Erythroblast (primary cell): Measurements from ENCODE around the gene FOXD1.

Experiments
- DNase-seq, 2 experiments: peaks; one replicate each; lab custom pipeline; 2025; lab: John Stamatoyannopoulos, UW
- GATA1 ChIP-seq: IDR thresholded peaks from 2 replicates; pipeline ENCODE4 v1.6.1; 2011; ENCODE audit warnings: low read depth, mild to moderate bottlenecking, control low read depth, low read length, moderate library complexity
- POLR2A ChIP-seq: IDR thresholded peaks from 2 replicates; pipeline ENCODE4 v1.6.1; 2011; ENCODE audit warnings: mild to moderate bottlenecking, low read length

The FOXD1 gene

GRCh38 chr5:73441378-73441777, 7.2 kb downstream of the FOXD1 start:
- TF ChIP-seq POLR2A (no peak), GATA1 (no peak)
- DNase-seq: no peak

- DNase-seq: no peak
- TF ChIP-seq POLR2A (no peak), GATA1 (no peak)
Observed at GRCh38 chr5:73440262-73440661, 8.3 kb downstream of the FOXD1 start.

GRCh38 chr5:73438645-73439470, 9.7 kb downstream of the FOXD1 start:
- no peak for DNase-seq
- TF ChIP-seq POLR2A (no peak), GATA1 (no peak)

DNA sequence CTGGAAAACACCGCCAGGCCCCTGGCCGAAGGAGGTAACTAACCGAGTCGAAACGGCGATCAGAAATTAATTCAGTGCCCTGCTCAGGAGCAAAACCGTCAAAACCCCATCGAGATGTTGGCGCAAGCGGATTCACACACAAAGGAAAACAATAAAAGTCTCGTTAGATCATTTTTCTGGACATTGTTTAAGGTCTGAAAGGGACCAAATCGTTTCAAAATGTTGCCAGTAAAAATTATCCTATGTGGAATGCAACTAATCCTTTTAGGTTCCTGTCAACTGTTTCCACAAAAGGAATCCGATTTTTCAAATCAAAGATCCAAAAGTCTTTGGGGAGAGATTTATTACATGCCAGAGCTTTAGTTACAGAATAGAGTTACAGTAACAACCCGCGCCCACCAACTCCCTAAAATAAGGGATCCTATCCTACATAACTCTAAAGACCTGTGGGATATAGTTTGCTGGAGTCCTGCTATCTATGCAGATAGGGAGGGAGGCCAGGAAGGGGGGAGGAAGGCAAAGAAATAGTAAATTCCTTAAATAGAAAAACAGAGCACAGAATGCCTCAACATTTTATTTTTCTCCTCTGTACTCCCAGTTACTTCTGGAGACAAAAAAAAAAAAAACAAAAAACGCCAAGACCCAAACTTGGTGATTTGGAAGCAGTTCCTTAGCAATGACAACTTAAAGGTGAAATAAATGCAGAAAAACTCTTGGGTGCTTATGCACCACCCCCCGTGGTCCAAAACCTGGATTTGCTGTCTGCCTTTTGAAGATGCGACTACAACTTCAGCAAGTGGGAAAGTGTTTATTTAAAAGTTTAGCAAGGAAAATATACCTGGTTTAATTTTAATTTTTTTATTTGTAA, 10.6 kb downstream of the FOXD1 start:
- DNase-seq: no peak
- TF ChIP-seq POLR2A (no peak), GATA1 (no peak)

DNA sequence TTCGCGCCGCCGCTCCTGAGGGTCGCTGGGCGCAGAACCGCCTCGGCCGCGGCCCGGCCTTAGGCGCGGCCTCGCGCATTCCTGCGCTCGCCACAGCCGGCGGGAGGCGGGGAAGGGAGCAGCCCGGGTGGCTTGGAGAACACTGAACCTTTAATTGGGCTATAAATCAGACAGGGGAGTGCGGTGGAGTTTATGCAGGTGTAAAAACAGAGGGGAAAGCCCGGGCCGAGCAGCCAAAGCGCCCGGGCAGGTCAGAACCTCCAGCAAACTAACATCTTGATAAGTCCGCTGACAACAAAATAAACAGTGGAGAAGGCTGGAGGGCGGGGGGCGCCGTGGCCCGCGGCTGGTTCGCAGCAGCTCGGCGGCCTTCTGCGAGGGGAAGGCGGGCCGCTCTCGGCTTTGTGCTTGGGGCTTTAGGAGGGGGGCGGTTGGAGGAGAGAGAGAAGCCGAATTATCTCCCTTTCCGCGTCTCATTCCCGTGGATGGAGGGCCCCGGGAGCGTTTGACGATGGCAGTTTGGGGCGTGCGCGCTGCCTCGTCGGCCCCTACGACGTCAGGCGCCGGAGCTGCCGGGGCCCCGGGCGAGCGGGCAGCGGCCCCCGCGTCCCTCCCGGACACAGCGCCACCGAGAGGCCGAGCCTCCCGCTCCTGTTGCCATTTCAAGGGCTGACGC, 11.3 kb downstream of the FOXD1 start:
- DNase-seq: peak; percentile 35 to 40
- TF ChIP-seq GATA1 (no peak), POLR2A (no peak)

GRCh38 chr5:73436535-73437100, 12.0 kb downstream of the FOXD1 start:
- DNase-seq: no peak
- TF ChIP-seq GATA1 (no peak), POLR2A (no peak)

GRCh38 chr5:73435759-73436534, 12.6 kb downstream of the FOXD1 start:
- DNase-seq: no peak
- no peak for TF ChIP-seq GATA1
- no peak for TF ChIP-seq POLR2A

GRCh38 chr5:73434907-73435306, 13.7 kb downstream of the FOXD1 start:
- no peak for DNase-seq
- TF ChIP-seq GATA1 (no peak), POLR2A (no peak)

- DNase-seq: no peak
- TF ChIP-seq POLR2A (no peak), GATA1 (no peak)
Observed at GRCh38 chr5:73434461-73434860, 14.1 kb downstream of the FOXD1 start.

GRCh38 chr5:73433982-73434342, 14.6 kb downstream of the FOXD1 start:
- DNase-seq: no peak
- no peak for TF ChIP-seq POLR2A
- TF ChIP-seq GATA1: no peak

- no peak for TF ChIP-seq POLR2A
- TF ChIP-seq GATA1: no peak
- no peak for DNase-seq
Observed at GRCh38 chr5:73433272-73433981, 15.2 kb downstream of the FOXD1 start.

GRCh38 chr5:73431204-73431851, 17.2 kb downstream of the FOXD1 start:
- DNase-seq: no peak
- TF ChIP-seq POLR2A: no peak
- TF ChIP-seq GATA1: no peak
